Mesenchymal stem cell (in vitro differentiated cells and primary cell): ENCODE measurements around the gene ABCC6.
A peak's percentile ranks its signal among the peaks of the same experiment; 100 is the strongest.

Experiments
- DNase-seq: peaks from one replicate; pipeline ENCODE4 v3.0.0-alpha.2; 2013
- H2AFZ ChIP-seq: one replicate; pipeline ENCODE4 v1.6.1; 2013; ENCODE audit warnings: low read depth, mild to moderate bottlenecking, control low read depth, inconsistent platforms, low read length, moderate library complexity
- H2AK5ac ChIP-seq: 2 replicates; pipeline ENCODE4 v1.6.1; 2013; ENCODE audit warnings: low read length, moderate library complexity, mild to moderate bottlenecking, inconsistent platforms; ENCODE audit not compliant: severe bottlenecking
- H2BK120ac ChIP-seq: one replicate; pipeline ENCODE4 v1.6.1; 2013; ENCODE audit warnings: low read depth, mild to moderate bottlenecking, inconsistent platforms, low read length, moderate library complexity
- H2BK12ac ChIP-seq, 2 experiments: one replicate each; pipeline ENCODE4 v1.6.1; 2013; ENCODE audit warnings: inconsistent platforms in 2 of 2, low read length in 2 of 2, mild to moderate bottlenecking in 2 of 2, moderate library complexity in 2 of 2, control low read depth in 1 of 2
- H2BK15ac ChIP-seq: one replicate; pipeline ENCODE4 v1.6.1; 2013; ENCODE audit warnings: mild to moderate bottlenecking, low read depth, inconsistent platforms; ENCODE audit not compliant: poor library complexity, severe bottlenecking
- H2BK5ac ChIP-seq: 2 replicates; pipeline ENCODE4 v1.6.1; 2013; ENCODE audit warnings: low read depth, mild to moderate bottlenecking, low read length, control low read depth, inconsistent platforms; ENCODE audit not compliant: poor library complexity, severe bottlenecking
- H3K14ac ChIP-seq, 2 experiments: one replicate each; pipeline ENCODE4 v1.6.1; 2013; ENCODE audit warnings: inconsistent platforms in 2 of 2, low read length in 2 of 2, control low read depth in 1 of 2, mild to moderate bottlenecking in 1 of 2, moderate library complexity in 1 of 2
- H3K18ac ChIP-seq, 2 experiments: one replicate each; pipeline ENCODE4 v1.6.1; 2013; ENCODE audit warnings: inconsistent platforms in 2 of 2, low read length in 2 of 2, control low read depth in 1 of 2, low read depth in 1 of 2, mild to moderate bottlenecking in 1 of 2
- H3K23ac ChIP-seq, 2 experiments: one replicate each; pipeline ENCODE4 v1.6.1; 2013; ENCODE audit warnings: inconsistent platforms in 2 of 2, low read length in 2 of 2, mild to moderate bottlenecking in 2 of 2, moderate library complexity in 2 of 2, control low read depth in 1 of 2
- H3K27ac ChIP-seq: 2 replicates; pipeline ENCODE4 v1.5.1; 2013; ENCODE audit warnings: mild to moderate bottlenecking, moderate library complexity, low read length, control low read depth, inconsistent platforms; ENCODE audit not compliant: poor library complexity, severe bottlenecking
- H3K27me3 ChIP-seq, 2 experiments: 2 replicates each; pipeline versions ENCODE4 v1.6.1 to v1.7.0; 2013; ENCODE audit warnings: low read length in 2 of 2, mild to moderate bottlenecking in 2 of 2, moderate library complexity in 2 of 2, control low read depth in 1 of 2, inconsistent platforms in 1 of 2; ENCODE audit not compliant: control insufficient read depth in 1 of 2, insufficient read depth in 1 of 2
- H3K36me3 ChIP-seq, 2 experiments: 2 replicates each; pipeline versions ENCODE4 v1.6.1 to v1.7.0; 2013; ENCODE audit warnings: low read length in 2 of 2, control low read depth in 1 of 2, inconsistent platforms in 1 of 2, low read depth in 1 of 2, mild to moderate bottlenecking in 1 of 2; ENCODE audit not compliant: insufficient read depth in 2 of 2, control insufficient read depth in 1 of 2
- H3K4ac ChIP-seq, 2 experiments: one replicate each; pipeline ENCODE4 v1.6.1; 2013; ENCODE audit warnings: inconsistent platforms in 2 of 2, low read length in 2 of 2, mild to moderate bottlenecking in 2 of 2, moderate library complexity in 2 of 2, control low read depth in 1 of 2, low read depth in 1 of 2
- H3K4me1 ChIP-seq: 2 replicates; pipeline ENCODE4 v1.6.1; 2013; ENCODE audit warnings: low read depth, low read length, control low read depth; ENCODE audit not compliant: control insufficient read depth, insufficient read depth
- H3K4me2 ChIP-seq: 2 replicates; pipeline ENCODE4 v1.6.1; 2013; ENCODE audit warnings: low read length, mild to moderate bottlenecking, inconsistent platforms; ENCODE audit not compliant: poor library complexity, severe bottlenecking
- H3K4me3 ChIP-seq, 2 experiments: 2 replicates each; pipeline versions ENCODE4 v1.5.1 to v1.7.0; 2013; ENCODE audit warnings: low read length in 2 of 2, mild to moderate bottlenecking in 2 of 2, control low read depth in 1 of 2, low read depth in 1 of 2; ENCODE audit not compliant: insufficient read depth in 1 of 2
- H3K79me1 ChIP-seq: replicated peaks from 2 replicates; pipeline ENCODE4 v1.6.1; 2013; ENCODE audit warnings: mild to moderate bottlenecking, control low read depth, low read length, inconsistent platforms; ENCODE audit not compliant: poor library complexity, severe bottlenecking
- H3K9ac ChIP-seq: 2 replicates; pipeline ENCODE4 v1.7.0; 2013; ENCODE audit warnings: mild to moderate bottlenecking, low read length, moderate library complexity
- H3K9me3 ChIP-seq: 2 replicates; pipeline ENCODE4 v1.7.0; 2013; ENCODE audit warnings: mild to moderate bottlenecking, low read length; ENCODE audit not compliant: control insufficient read depth
- H4K8ac ChIP-seq: one replicate; pipeline ENCODE4 v1.6.1; 2013; ENCODE audit warnings: inconsistent platforms, mild to moderate bottlenecking, low read length, moderate library complexity
- H4K91ac ChIP-seq: one replicate; pipeline ENCODE4 v1.6.1; 2013; ENCODE audit warnings: mild to moderate bottlenecking, low read length, inconsistent platforms
- WGBS: methylation state at CpG from one replicate; pipeline ENCODE4 v1.1.7; 2013; ENCODE audit warnings: mixed read lengths; 5-methylcytosine and 5-hydroxymethylcytosine counted together

ABCC6 gene

GRCh38 chr16:16169615-16170014, 53.7 kb downstream of the ABCC6 start:
- Histone ChIP-seq H3K23ac (no peak overlapping the region), H3K27me3 (peaks cover 0 to 3% of the 10 kb centered on the region in 2 experiments), H3K4me2 (no peak overlapping the region), H2BK120ac (no peak overlapping the region), H3K9me3 (no peaks in the 10 kb centered on the region), H3K79me1 (no peaks in the 10 kb centered on the region), H3K4me3 (no peak overlapping the region), H2BK15ac (no peak overlapping the region), H3K36me3 (peaks cover 0 to 33% of the 10 kb centered on the region in 2 experiments), H2AK5ac (no peak overlapping the region), H4K8ac (peak overlapping the region; percentile 66), H3K9ac (no peak overlapping the region), H3K14ac (no peak overlapping the region), H3K4ac (no peak overlapping the region), H3K18ac (no peak overlapping the region), H3K4me1 (no peaks in the 10 kb centered on the region), H2BK5ac (no peak overlapping the region), H3K27ac (no peak overlapping the region), H4K91ac (no peak overlapping the region), H2BK12ac (no peak overlapping the region), H2AFZ (no peak overlapping the region)
- 92% methylated on average over 13 of the region's 15 CpGs for WGBS
- DNase-seq, result no peak

- H3K9me3 ChIP-seq, result no peaks in the 10 kb centered on the region
- H3K4me2 ChIP-seq, result no peak overlapping the region
- no peak overlapping the region for H3K18ac ChIP-seq
- H3K4me1 ChIP-seq, result no peaks in the 10 kb centered on the region
- H2BK15ac ChIP-seq, result no peak overlapping the region
- no peak overlapping the region for H2BK5ac ChIP-seq
- no peak overlapping the region for H2AFZ ChIP-seq
- no peak overlapping the region for H4K8ac ChIP-seq
- no peaks in the 10 kb centered on the region for H3K79me1 ChIP-seq
- H3K23ac ChIP-seq, result no peak overlapping the region
- H3K14ac ChIP-seq, result no peak overlapping the region
- no peak overlapping the region for H2AK5ac ChIP-seq
- DNase-seq, result no peak
- no peak overlapping the region for H3K27ac ChIP-seq
- no peak overlapping the region for H2BK120ac ChIP-seq
- no peak overlapping the region for H3K4me3 ChIP-seq
- WGBS, result 94% methylated on average over 14 of the region's 14 CpGs
- peaks cover 0 to 36% of the 10 kb centered on the region in 2 experiments for H3K36me3 ChIP-seq
- H3K9ac ChIP-seq, result no peak overlapping the region
- H4K91ac ChIP-seq, result no peak overlapping the region
- H3K4ac ChIP-seq, result no peak overlapping the region
- no peak overlapping the region for H2BK12ac ChIP-seq
- H3K27me3 ChIP-seq, result peaks cover 3 to 13% of the 10 kb centered on the region in 2 experiments
Observed at GRCh38 chr16:16168431-16168830, 54.9 kb downstream of the ABCC6 start.

GRCh38 chr16:16167927-16168326, 55.4 kb downstream of the ABCC6 start:
- no peak overlapping the region for H2BK15ac ChIP-seq
- H2BK12ac ChIP-seq, result no peak overlapping the region
- H3K14ac ChIP-seq, result no peak overlapping the region
- H3K9ac ChIP-seq, result no peak overlapping the region
- no peak overlapping the region for H4K8ac ChIP-seq
- no peak overlapping the region for H3K4ac ChIP-seq
- no peaks in the 10 kb centered on the region for H3K9me3 ChIP-seq
- H3K27ac ChIP-seq, result no peak overlapping the region
- H4K91ac ChIP-seq, result no peak overlapping the region
- no peak overlapping the region for H3K4me2 ChIP-seq
- H3K79me1 ChIP-seq, result no peaks in the 10 kb centered on the region
- H3K36me3 ChIP-seq, result peaks cover 0 to 33% of the 10 kb centered on the region in 2 experiments
- H3K27me3 ChIP-seq, result peaks cover 7 to 13% of the 10 kb centered on the region in 2 experiments
- no peaks in the 10 kb centered on the region for H3K4me1 ChIP-seq
- no peak overlapping the region for H2AK5ac ChIP-seq
- WGBS, result 85% methylated on average over 11 of the region's 11 CpGs
- H3K18ac ChIP-seq, result no peak overlapping the region
- H3K23ac ChIP-seq, result no peak overlapping the region
- H2BK120ac ChIP-seq, result no peak overlapping the region
- H2AFZ ChIP-seq, result no peak overlapping the region
- no peak overlapping the region for H2BK5ac ChIP-seq
- H3K4me3 ChIP-seq, result no peak overlapping the region
- DNase-seq, result no peak

GRCh38 chr16:16166949-16167348, 56.3 kb downstream of the ABCC6 start:
- Histone ChIP-seq H2BK5ac (no peak overlapping the region), H3K4me1 (no peaks in the 10 kb centered on the region), H3K9ac (no peak overlapping the region), H2BK12ac (no peak overlapping the region), H3K4ac (no peak overlapping the region), H2BK120ac (no peak overlapping the region), H3K4me3 (no peak overlapping the region), H3K27ac (no peak overlapping the region), H3K27me3 (peaks cover 14 to 22% of the 10 kb centered on the region in 2 experiments), H2AFZ (no peak overlapping the region), H3K79me1 (no peaks in the 10 kb centered on the region), H2BK15ac (no peak overlapping the region), H3K4me2 (no peak overlapping the region), H4K8ac (no peak overlapping the region), H3K23ac (no peak overlapping the region), H3K18ac (no peak overlapping the region), H3K36me3 (peaks cover 0 to 33% of the 10 kb centered on the region in 2 experiments), H4K91ac (no peak overlapping the region), H3K9me3 (no peaks in the 10 kb centered on the region), H3K14ac (no peak overlapping the region), H2AK5ac (no peak overlapping the region)
- WGBS, result 48% methylated on average over 2 of the region's 2 CpGs
- no peak for DNase-seq
